Aorta (tissue), 5 donors: Measurements from ENCODE around the gene CBFA2T2. TPM values are rescaled to one million over a fixed set of nuclear protein-coding genes. Genes with fewer than 3 reads are reported as not detected.
A peak's percentile ranks its signal among the peaks of the same experiment; 100 is the strongest.
"Not testable (repeated sequence)": the region's sequence is repeated elsewhere in the genome, so short reads cannot be mapped to it uniquely, and the experiment has no call there.

Source experiments
- ATAC-seq: fragments of 200-7000 bp; cut with Tn5 transposase; one replicate; pipeline ENCODE4 v1.9.1; 2022; ENCODE audit warnings: moderate library complexity; ENCODE audit not compliant: low FRiP score
- DNase-seq, 2 donors: peaks; one replicate each; pipeline ENCODE4 v3.0.0-alpha.2; 2020
- H3K27ac ChIP-seq, 2 donors: one replicate each; pipeline ENCODE4 v1.5.1; 2013; ENCODE audit warnings: low read length in 2 of 2, mild to moderate bottlenecking in 2 of 2, moderate library complexity in 2 of 2, control low read depth in 1 of 2, inconsistent platforms in 1 of 2, low read depth in 1 of 2
- H3K27me3 ChIP-seq, 2 donors: one replicate each; pipeline ENCODE4 v1.6.1; 2013; ENCODE audit warnings: control low read depth in 1 of 2, low read length in 1 of 2, mild to moderate bottlenecking in 1 of 2, moderate library complexity in 1 of 2; ENCODE audit not compliant: insufficient read depth in 2 of 2, control insufficient read depth in 1 of 2
- H3K36me3 ChIP-seq, 2 donors: one replicate each; pipeline ENCODE4 v1.6.1; 2013; ENCODE audit warnings: control low read depth in 1 of 2, low read length in 1 of 2, mild to moderate bottlenecking in 1 of 2; ENCODE audit not compliant: insufficient read depth in 2 of 2, control insufficient read depth in 1 of 2
- H3K4me1 ChIP-seq, 2 donors: one replicate each; pipeline ENCODE4 v1.6.1; 2013; ENCODE audit warnings: low read length in 2 of 2, control low read depth in 1 of 2, mild to moderate bottlenecking in 1 of 2, moderate library complexity in 1 of 2; ENCODE audit not compliant: insufficient read depth in 2 of 2, control insufficient read depth in 1 of 2
- H3K4me3 ChIP-seq, 2 donors: one replicate each; pipeline ENCODE4 v1.5.1; 2013; ENCODE audit warnings: low read length in 2 of 2, control low read depth in 1 of 2, mild to moderate bottlenecking in 1 of 2
- H3K9me3 ChIP-seq: one replicate; pipeline ENCODE4 v1.6.1; 2013; ENCODE audit warnings: mild to moderate bottlenecking, low read length; ENCODE audit not compliant: control insufficient read depth
- WGBS, 2 donors: extraction: QIAGEN DNeasy Blood & Tissue Kit; methylation state at CpG; one replicate each; pipeline ENCODE4 v1.1.7; 2013; 5-methylcytosine and 5-hydroxymethylcytosine counted together
- intact Hi-C, 2 donors: fragments of 100-400 bp; cut with DNase I; formaldehyde crosslinking; loops; one replicate each; pipeline versions ENCODE4 v1.14.2 to v1.15.0; 2022
- polyA plus RNA-seq, 2 donors: library from polyadenylated mRNA; stranded (reverse); fragments of 200-250 nt; gene quantifications; one replicate each; pipeline ENCODE4 v1.2.3, GENCODE V29; 2013
- total RNA-seq, 2 donors: library from RNA; stranded (reverse); fragmentation: NEBNext Ultra II Directional; extraction: Animal tissue kit (Norgen Biotek cat#: 25700); gene quantifications; one replicate each; pipeline ENCODE4 v1.2.1, GENCODE V29; 2021
- donor health status: healthy with polysubstance abuse.
- donor health status: Bipolar disorder and iron deficiency.
- donor health status: DM: no; HTN: no; CAD: no.
- donor health status: DM: no; HTN: no; CAD: no.
- donor health status: DM: yes; HTN: yes; CAD: no.

Gene CBFA2T2
- total and polyA plus RNA-seq, 4 donors, result 2.1 to 20.2 (median 11.9) TPM

DNA sequence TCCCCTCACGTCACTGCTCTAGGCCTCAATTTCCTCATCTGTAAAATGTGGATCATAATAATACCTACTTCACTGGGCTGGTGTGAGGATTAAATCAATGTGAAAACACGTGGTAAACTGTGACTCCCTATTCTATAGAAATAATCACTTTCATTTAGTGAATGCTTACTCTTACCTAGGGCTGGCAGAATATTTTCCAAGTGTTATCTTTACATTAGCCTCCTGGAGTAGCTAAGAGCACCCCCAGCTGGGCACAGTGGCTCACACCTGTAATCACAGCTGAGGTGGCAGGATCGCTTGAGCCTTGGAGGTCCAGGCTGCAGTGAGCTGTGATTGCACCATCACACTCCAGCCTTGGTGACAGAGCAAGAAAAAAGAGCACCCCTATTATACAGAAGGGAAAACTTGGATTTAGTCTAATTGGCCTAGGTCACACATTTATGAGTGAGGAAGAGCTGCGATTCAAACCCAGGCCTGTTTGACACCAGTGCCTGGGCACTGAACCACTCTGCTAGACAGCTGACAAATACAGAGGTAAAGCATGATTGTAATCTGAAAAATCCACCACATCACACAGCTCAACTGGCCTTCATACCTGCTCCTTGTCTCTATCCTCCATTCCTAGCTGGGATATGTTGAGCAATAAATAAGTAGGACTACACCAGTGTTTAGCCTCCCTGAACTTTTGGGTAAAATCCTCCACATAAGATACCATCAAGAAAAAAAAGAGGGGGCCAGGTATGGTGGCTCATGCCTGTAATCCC lies 44.9 kb upstream of the CBFA2T2 start:
- H3K36me3 ChIP-seq, result no peaks in the 10 kb centered on the region
- peaks cover 0 to 2% of the 10 kb centered on the region in 2 donors for H3K4me1 ChIP-seq
- no peaks in the 10 kb centered on the region for H3K9me3 ChIP-seq
- H3K4me3 ChIP-seq, result no peak overlapping the region
- ATAC-seq, result no peak
- 44 to 47% methylated on average over 4 of the region's 4 CpGs for WGBS, 2 donors
- no peak for DNase-seq
- H3K27me3 ChIP-seq, result no peaks in the 10 kb centered on the region
- H3K27ac ChIP-seq, result peak overlapping the region in 1 of 2 donors; percentile 12
- intact Hi-C loops, result loop anchor here (5.0 to 10.0 kb wide), 3 partner anchors 42 to 290 kb away; partner anchors contain the start of gene ZNF341 (in 1 of the 2)

- no peaks in the 10 kb centered on the region for H3K27me3 ChIP-seq
- WGBS, 2 donors, result 80 to 84% methylated on average over 4 of the region's 4 CpGs
- no peaks in the 10 kb centered on the region for H3K9me3 ChIP-seq
- no peak for DNase-seq
- no peaks in the 10 kb centered on the region for H3K36me3 ChIP-seq
- no peak overlapping the region for H3K4me3 ChIP-seq
- intact Hi-C loops, result loop anchor here (10.0 kb wide), 2 partner anchors 109 to 289 kb away; partner anchors contain the start of gene ZNF341 (in 1 of the 2)
- no peak for ATAC-seq
- H3K27ac ChIP-seq, result no peak overlapping the region
- peaks cover 0 to 2% of the 10 kb centered on the region in 2 donors for H3K4me1 ChIP-seq
These were observed 43.8 kb upstream of the CBFA2T2 start for GRCh38 chr20:33445881-33446625.

DNA sequence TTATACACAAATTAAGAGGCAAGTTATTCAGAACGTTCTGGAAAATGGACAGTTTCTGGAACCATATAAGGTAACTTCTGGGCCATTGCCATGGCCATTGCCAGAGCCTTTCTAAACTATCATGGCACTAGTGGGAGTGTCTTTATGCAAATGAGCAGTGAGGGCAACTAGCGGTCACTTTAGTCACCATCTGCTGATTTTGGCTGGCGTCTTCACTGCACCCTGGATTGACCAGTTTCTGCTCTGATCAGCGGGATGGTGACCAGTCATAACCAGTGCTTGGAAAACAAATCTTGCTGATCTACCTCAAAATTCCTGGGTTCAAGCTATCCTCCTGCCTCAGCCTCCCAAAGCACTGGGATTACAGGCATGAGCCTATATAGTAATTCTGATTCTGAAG lies 39.0 kb upstream of the CBFA2T2 start:
- H3K4me1 ChIP-seq, result no peaks in the 10 kb centered on the region
- no peaks in the 10 kb centered on the region for H3K36me3 ChIP-seq
- ATAC-seq (no peak), DNase-seq (peak in 1 of 2 donors; percentile 56)
- no peak overlapping the region for H3K27ac ChIP-seq
- no peaks in the 10 kb centered on the region for H3K27me3 ChIP-seq
- 41 to 43% methylated on average over 4 of the region's 4 CpGs for WGBS, 2 donors
- H3K4me3 ChIP-seq, result no peak overlapping the region
- intact Hi-C loops, result loop anchor here in 1 of 2 donors (5.0 kb wide), 1 partner anchor 39 kb away; no protein-coding TSS in a partner anchor
- no peaks in the 10 kb centered on the region for H3K9me3 ChIP-seq

- intact Hi-C loops, result loop anchor here in 1 of 2 donors (5.0 kb wide), 2 partner anchors 195 to 210 kb away; partner anchors contain the start of gene ACTL10
These were observed 32.8 kb upstream of the CBFA2T2 start for GRCh38 chr20:33456916-33457642.

GRCh38 chr20:33459599-33459998 lies 30.3 kb upstream of the CBFA2T2 start:
- Histone ChIP-seq H3K27me3 (no peaks in the 10 kb centered on the region), H3K27ac (no peak overlapping the region), H3K4me1 (no peaks in the 10 kb centered on the region), H3K36me3 (no peaks in the 10 kb centered on the region), H3K9me3 (no peaks in the 10 kb centered on the region), H3K4me3 (no peak overlapping the region)
- ATAC-seq (no peak), DNase-seq (no peak)
- 84 to 88% methylated on average over 7 of the region's 7 CpGs for WGBS, 2 donors
- intact Hi-C loops, result loop anchor here in 1 of 2 donors (5.0 kb wide), 2 partner anchors 193 to 208 kb away; partner anchors contain the start of gene ACTL10

More at GRCh38 chr20:33456916-33457642, 32.8 kb upstream of the CBFA2T2 start:
- H3K4me3 ChIP-seq, H3K4me1 ChIP-seq, H3K36me3 ChIP-seq, H3K27ac ChIP-seq, H3K9me3 ChIP-seq, H3K27me3 ChIP-seq: not testable (repeated sequence)
- ATAC-seq (peak; percentile 87), DNase-seq (peak; percentile 85 to 93)
- 29 to 31% methylated on average over 5 of the region's 6 CpGs for WGBS, 2 donors

DNA sequence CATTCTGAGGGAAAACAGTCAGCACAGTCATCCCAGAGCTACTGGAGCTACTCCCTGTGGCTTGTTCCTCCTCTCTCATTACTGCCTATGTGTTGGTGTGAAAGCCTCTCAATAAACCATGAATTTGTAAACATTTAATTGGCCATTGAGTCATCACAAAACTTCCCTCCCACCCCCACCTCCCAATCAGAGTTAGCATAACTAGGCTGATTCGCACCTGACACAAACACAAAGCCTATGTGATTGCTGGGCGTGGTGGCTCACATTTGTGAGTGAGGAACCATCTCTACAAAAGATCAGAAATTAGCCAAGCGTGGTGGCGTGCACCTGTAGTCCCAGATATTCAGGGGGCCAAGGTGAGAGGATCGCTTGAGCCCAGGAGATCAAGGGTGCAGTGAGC lies 29.2 kb upstream of the CBFA2T2 start:
- no peak overlapping the region for H3K27ac ChIP-seq
- H3K4me1 ChIP-seq, result no peaks in the 10 kb centered on the region
- 96 to 99% methylated on average over 5 of the region's 5 CpGs for WGBS, 2 donors
- ATAC-seq (no peak), DNase-seq (no peak)
- no peak overlapping the region for H3K4me3 ChIP-seq
- no peaks in the 10 kb centered on the region for H3K36me3 ChIP-seq
- intact Hi-C loops, result loop anchor here in 1 of 2 donors (5.0 kb wide), 1 partner anchor 187 kb away; no protein-coding TSS in a partner anchor
- H3K27me3 ChIP-seq, result no peaks in the 10 kb centered on the region
- H3K9me3 ChIP-seq, result no peaks in the 10 kb centered on the region

- ATAC-seq, result peak; percentile 69
- Histone ChIP-seq H3K27ac (no peak overlapping the region), H3K4me3 (no peak overlapping the region), H3K9me3 (no peaks in the 10 kb centered on the region), H3K27me3 (no peaks in the 10 kb centered on the region), H3K36me3 (no peaks in the 10 kb centered on the region), H3K4me1 (no peaks in the 10 kb centered on the region)
- intact Hi-C loops, result loop anchor here in 1 of 2 donors (5.0 kb wide), 1 partner anchor 184 kb away; no protein-coding TSS in a partner anchor
- WGBS, 2 donors, result 47 to 51% methylated on average over 7 of the region's 7 CpGs
- no peak for DNase-seq
These were observed 26.4 kb upstream of the CBFA2T2 start for GRCh38 chr20:33463332-33464101.
